ENCODE data around the gene PSMA8. TPM values are rescaled to one million over a fixed set of nuclear protein-coding genes. Genes with fewer than 3 reads are reported as not detected.

Gene PSMA8
- total RNA-seq, 1 experiment from 2014 or later: not detected

GRCh38 chr18:26135548-26135947 lies 1.9 kb downstream of the PSMA8 start:
- Histone ChIP-seq H4K8ac (replicated peaks; ENCODE audit: insufficient read length, low read depth, low read length) (no peak overlapping the region), H2AK5ac (ENCODE audit: insufficient read length, low read length) (no peak overlapping the region), H3K14ac (ENCODE audit: insufficient read depth, low read length) (no peak overlapping the region), H3K23me2 (ENCODE audit: insufficient read length, low read depth, low read length, poor library complexity, severe bottlenecking) (no peaks in the 10 kb centered on the region), H2BK20ac (ENCODE audit: low read depth, low read length, poor library complexity, severe bottlenecking) (no peak overlapping the region), H3K18ac (ENCODE audit: insufficient read length, low read depth, low read length) (no peak overlapping the region), H3K56ac (ENCODE audit: insufficient read length, low read depth, low read length) (no peak overlapping the region), H3K27me3 (ENCODE audit: insufficient read depth, low read length) (no peaks in the 10 kb centered on the region), H3K4me1 (ENCODE audit: insufficient read depth, low read length) (no peaks in the 10 kb centered on the region), H3K79me1 (ENCODE audit: insufficient read depth, low read depth, low read length, poor library complexity, severe bottlenecking) (no peaks in the 10 kb centered on the region), H3K9me3 (ENCODE audit: control insufficient read depth, low read depth, low read length) (no peaks in the 10 kb centered on the region), H3K27ac (ENCODE audit: insufficient read length, low read depth, low read length) (no peak overlapping the region), H3K4me2 (ENCODE audit: insufficient read depth, insufficient read length, low read length) (no peak overlapping the region), H2BK15ac (ENCODE audit: low read depth, low read length) (no peak overlapping the region), H3K23ac (ENCODE audit: insufficient read length, low read depth, low read length) (no peak overlapping the region), H3T11ph (ENCODE audit: low read length) (no peak overlapping the region), H4K5ac (ENCODE audit: insufficient read length, low read depth, low read length) (no peak overlapping the region), H4K91ac (ENCODE audit: insufficient read length, low read depth, low read length) (no peak overlapping the region), H3K9ac (ENCODE audit: extremely low read depth, insufficient read length, low read length) (no peak overlapping the region), H3K79me2 (ENCODE audit: insufficient read depth, low read length) (no peaks in the 10 kb centered on the region), H2BK120ac (ENCODE audit: low read depth, low read length, poor library complexity, severe bottlenecking) (no peak overlapping the region), H2AFZ (ENCODE audit: low read length) (no peak overlapping the region), H2BK12ac (ENCODE audit: insufficient read length, low read depth, low read length) (no peak overlapping the region), H3K4ac (ENCODE audit: low read depth, low read length) (no peak overlapping the region), H4K20me1 (ENCODE audit: control insufficient read depth, insufficient read depth, insufficient read length) (no peaks in the 10 kb centered on the region), H2BK5ac (ENCODE audit: insufficient read length, low read length) (no peak overlapping the region)
- no CpG with 5 or more reads among the region's 1 CpG for WGBS (ENCODE audit: extremely low coverage, insufficient read length, low lambda C conversion rate)
- DNase-seq: no peak
- Mint-ChIP-seq H3K36me3 (ENCODE audit: insufficient read depth in 1 of 3, low read depth in 3 of 3) (peaks cover 0 to 1% (median 0%) of the 10 kb centered on the region in 3 experiments; a peak in 2 of 7 replicates), H3K4me1 (peaks cover 0 to 6% of the 10 kb centered on the region in 2 experiments; a peak in 1 of 4 replicates), H3K4me3 (no peak overlapping the region), H3K9me3 (peaks cover 0 to under 1% of the 10 kb centered on the region in 2 experiments; a peak in 2 of 5 replicates), H3K27ac (no peak overlapping the region), H3K27me3 (ENCODE audit: low read depth) (peaks cover 8% of the 10 kb centered on the region)
- TF ChIP-seq CTCF (conservative IDR thresholded peaks at IDR 0.05): no peak

All from H9 (cell line).